ENCODE measurements around the gene GPX4.

GPX4 gene

DNA sequence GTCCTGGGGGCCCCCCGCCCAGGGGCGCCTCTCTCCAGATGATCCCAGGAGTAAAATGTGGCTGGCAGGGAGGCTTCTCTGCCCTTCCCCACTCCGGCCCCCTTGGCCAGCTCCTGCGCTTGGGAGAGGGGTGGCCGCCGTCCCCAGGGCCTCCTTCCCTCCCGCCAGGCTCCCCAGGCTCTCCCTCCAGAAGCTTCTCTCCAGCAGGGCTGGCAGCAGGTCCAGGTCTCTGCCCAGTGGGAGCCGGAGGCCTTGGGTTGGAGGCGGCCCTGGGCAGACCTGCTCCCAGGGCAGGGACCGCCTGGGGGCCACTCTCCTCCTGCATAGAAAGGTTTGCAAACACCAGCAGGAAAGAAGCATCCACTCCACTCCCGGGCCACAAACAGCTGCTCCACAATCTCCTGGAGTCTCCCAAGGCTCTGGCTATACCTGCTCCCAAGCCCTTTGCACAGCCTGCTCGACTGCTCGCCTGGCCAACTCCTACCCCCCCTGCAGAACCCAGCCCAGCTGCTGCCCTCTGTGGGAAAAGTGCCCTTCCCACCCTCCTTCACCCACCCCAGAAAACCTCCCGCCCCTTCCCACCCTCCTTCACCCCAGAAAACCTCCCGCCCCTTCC is 44.2 kb downstream of the GPX4 start:
- H2AFZ ChIP-seq (ENCODE audit: low read depth, low read length): no peak overlapping the region
- no peak for TF ChIP-seq EZH2phosphoT487 (IDR thresholded peaks at IDR 0.05; ENCODE audit: low read depth)
- TF ChIP-seq, protein P1, sequence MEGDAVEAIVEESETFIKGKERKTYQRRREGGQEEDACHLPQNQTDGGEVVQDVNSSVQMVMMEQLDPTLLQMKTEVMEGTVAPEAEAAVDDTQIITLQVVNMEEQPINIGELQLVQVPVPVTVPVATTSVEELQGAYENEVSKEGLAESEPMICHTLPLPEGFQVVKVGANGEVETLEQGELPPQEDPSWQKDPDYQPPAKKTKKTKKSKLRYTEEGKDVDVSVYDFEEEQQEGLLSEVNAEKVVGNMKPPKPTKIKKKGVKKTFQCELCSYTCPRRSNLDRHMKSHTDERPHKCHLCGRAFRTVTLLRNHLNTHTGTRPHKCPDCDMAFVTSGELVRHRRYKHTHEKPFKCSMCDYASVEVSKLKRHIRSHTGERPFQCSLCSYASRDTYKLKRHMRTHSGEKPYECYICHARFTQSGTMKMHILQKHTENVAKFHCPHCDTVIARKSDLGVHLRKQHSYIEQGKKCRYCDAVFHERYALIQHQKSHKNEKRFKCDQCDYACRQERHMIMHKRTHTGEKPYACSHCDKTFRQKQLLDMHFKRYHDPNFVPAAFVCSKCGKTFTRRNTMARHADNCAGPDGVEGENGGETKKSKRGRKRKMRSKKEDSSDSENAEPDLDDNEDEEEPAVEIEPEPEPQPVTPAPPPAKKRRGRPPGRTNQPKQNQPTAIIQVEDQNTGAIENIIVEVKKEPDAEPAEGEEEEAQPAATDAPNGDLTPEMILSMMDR (IDR thresholded peaks at IDR 0.05; ENCODE audit: low read depth, low read length): no peak
- no peak overlapping the region for H3K9ac ChIP-seq (ENCODE audit: low read length)
- peaks cover 16% of the 10 kb centered on the region for H4K20me1 ChIP-seq (ENCODE audit: insufficient read depth, low read length)
- H3K4me1 ChIP-seq (ENCODE audit: low read length): no peaks in the 10 kb centered on the region
- no peak overlapping the region for H3K4me2 ChIP-seq (ENCODE audit: low read length)
- peaks cover 30% of the 10 kb centered on the region for H3K36me3 ChIP-seq (replicated peaks; ENCODE audit: low read depth, low read length)
- no peaks in the 10 kb centered on the region for H3K27me3 ChIP-seq (ENCODE audit: low read depth, low read length)
- no peak overlapping the region for H3K27ac ChIP-seq (ENCODE audit: low read length)
- H3K9me3 ChIP-seq (ENCODE audit: insufficient read depth, low read length): no peaks in the 10 kb centered on the region
- no peak overlapping the region for H3K4me3 ChIP-seq (ENCODE audit: low read length)
- H3K79me2 ChIP-seq (ENCODE audit: low read length): no peaks in the 10 kb centered on the region

DNA sequence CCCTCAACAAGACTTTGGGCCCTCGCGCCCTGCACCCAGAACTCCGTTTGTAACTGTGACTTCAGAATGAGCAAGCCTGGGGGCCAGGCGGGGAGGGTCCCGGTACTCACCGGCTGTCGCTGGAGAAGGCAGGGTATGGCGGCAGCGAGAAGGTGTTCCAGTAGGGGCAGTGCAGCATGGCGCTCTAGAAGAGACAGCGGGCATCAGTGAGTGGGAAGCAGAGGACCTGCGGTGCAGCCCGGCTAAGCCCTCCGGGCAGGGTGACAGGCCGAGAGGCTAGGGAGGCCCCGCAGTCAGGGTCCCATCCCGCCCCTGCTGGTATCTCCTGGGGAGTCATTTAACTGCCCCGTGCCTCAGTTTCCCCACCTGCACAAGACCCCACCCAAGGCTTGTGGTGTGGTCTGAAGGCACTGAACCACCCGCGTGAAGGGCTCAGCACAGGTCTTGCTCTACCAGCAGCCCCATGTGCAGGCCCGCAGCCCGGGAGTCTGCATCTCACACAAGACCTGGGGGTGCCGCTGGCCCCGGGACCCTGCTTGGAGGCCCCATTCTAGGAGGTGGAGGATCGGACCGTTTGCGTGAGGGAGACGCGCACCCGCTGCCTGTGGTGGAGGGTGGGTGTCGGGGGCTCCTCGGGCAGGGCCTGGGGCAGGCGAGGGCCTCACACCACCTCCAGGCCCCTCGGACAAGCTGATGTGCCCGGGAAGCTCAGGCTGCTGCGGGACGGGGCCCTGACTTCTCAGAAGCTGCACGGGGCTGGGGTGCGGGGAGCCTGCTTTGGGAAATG is 45.7 kb downstream of the GPX4 start:
- H3K27ac ChIP-seq (ENCODE audit: low read length): no peak overlapping the region
- no peaks in the 10 kb centered on the region for H3K79me2 ChIP-seq (ENCODE audit: low read length)
- H3K4me2 ChIP-seq (ENCODE audit: low read length): no peak overlapping the region
- no peak overlapping the region for H2AFZ ChIP-seq (ENCODE audit: low read depth, low read length)
- peaks cover 17% of the 10 kb centered on the region for H4K20me1 ChIP-seq (ENCODE audit: insufficient read depth, low read length)
- no peaks in the 10 kb centered on the region for H3K27me3 ChIP-seq (ENCODE audit: low read depth, low read length)
- H3K9ac ChIP-seq (ENCODE audit: low read length): no peak overlapping the region
- peaks cover 23% of the 10 kb centered on the region for H3K36me3 ChIP-seq (replicated peaks; ENCODE audit: low read depth, low read length)
- H3K4me3 ChIP-seq (ENCODE audit: low read length): no peak overlapping the region
- H3K9me3 ChIP-seq (ENCODE audit: insufficient read depth, low read length): no peaks in the 10 kb centered on the region
- no peaks in the 10 kb centered on the region for H3K4me1 ChIP-seq (ENCODE audit: low read length)
- TF ChIP-seq, protein P1 (IDR thresholded peaks at IDR 0.05; ENCODE audit: low read depth, low read length): no peak
- no peak for TF ChIP-seq EZH2phosphoT487 (IDR thresholded peaks at IDR 0.05; ENCODE audit: low read depth)

DNA sequence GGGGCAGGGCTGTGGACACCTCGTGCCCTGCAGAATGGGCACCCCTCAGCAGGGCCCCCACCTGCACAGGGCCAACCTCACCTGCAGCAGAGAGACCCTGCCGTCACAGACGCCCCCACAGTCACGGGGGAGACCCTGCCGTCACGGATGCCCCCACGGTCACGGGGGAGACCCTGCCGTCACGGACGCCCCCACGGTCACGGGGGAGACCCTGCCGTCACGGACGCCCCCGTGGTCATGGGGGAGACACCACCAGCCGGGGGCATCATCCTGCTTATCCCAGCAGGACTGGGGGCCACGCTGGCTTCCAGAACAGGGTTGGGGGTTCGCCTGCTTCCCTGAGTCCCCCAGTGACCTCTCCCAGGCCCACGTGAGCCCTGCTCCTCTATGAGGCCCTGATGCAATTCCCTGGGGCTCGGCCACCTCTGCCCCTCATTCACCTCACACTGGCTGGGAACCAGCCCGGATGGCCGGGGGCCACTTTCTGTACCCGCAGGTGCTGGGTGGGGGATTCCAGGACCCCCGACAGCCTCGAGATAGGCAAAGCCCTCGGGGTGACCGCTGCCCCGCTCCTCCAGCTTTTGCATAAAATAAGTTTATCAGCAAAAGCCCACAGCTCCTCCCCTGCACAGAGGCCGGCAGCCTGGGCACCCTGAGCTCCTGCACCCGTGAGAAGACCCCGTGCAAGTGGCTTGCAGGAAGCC is 46.7 kb downstream of the GPX4 start:
- Histone ChIP-seq H2AFZ (ENCODE audit: low read depth, low read length) (no peak overlapping the region), H3K9ac (ENCODE audit: low read length) (no peak overlapping the region), H3K4me1 (ENCODE audit: low read length) (no peaks in the 10 kb centered on the region), H3K79me2 (ENCODE audit: low read length) (peaks cover 9% of the 10 kb centered on the region; the same call in 1 of the 2 replicates), H4K20me1 (ENCODE audit: insufficient read depth, low read length) (peaks cover 27% of the 10 kb centered on the region), H3K27me3 (ENCODE audit: low read depth, low read length) (no peaks in the 10 kb centered on the region), H3K9me3 (ENCODE audit: insufficient read depth, low read length) (no peaks in the 10 kb centered on the region), H3K36me3 (replicated peaks; ENCODE audit: low read depth, low read length) (peaks cover 23% of the 10 kb centered on the region), H3K4me2 (ENCODE audit: low read length) (no peak overlapping the region), H3K27ac (ENCODE audit: low read length) (no peak overlapping the region), H3K4me3 (ENCODE audit: low read length) (no peak overlapping the region)
- TF ChIP-seq, protein P1 (IDR thresholded peaks at IDR 0.05; ENCODE audit: low read depth, low read length): no peak
- TF ChIP-seq EZH2phosphoT487 (IDR thresholded peaks at IDR 0.05; ENCODE audit: low read depth): no peak
